DND-41 (cell line): ENCODE data around the gene MINDY1.

Experiments used
- CTCF ChIP-seq: IDR thresholded peaks from 2 replicates; pipeline ENCODE4 v1.5.1; 2012; ENCODE audit warnings: borderline replicate concordance, low read length, moderate library complexity, mild to moderate bottlenecking; ENCODE audit not compliant: poor library complexity, severe bottlenecking; ENCODE audit errors: extremely low read depth
- EZH2 ChIP-seq: IDR thresholded peaks from 3 replicates; pipeline ENCODE4 v1.6.1; 2012; ENCODE audit warnings: borderline replicate concordance, low read depth, mild to moderate bottlenecking, moderate library complexity, low read length, inconsistent platforms; ENCODE audit not compliant: severe bottlenecking

- no peak for TF ChIP-seq CTCF
- TF ChIP-seq EZH2: no peak
These were observed 40.9 kb upstream of the MINDY1 start, which contains the start of gene C1orf56 for GRCh38 chr1:151047591-151047924.
